Progenitor cell of endocrine pancreas (in vitro differentiated cells): Measurements from ENCODE around the gene EFR3B. TPM values are rescaled to one million over a fixed set of nuclear protein-coding genes. Genes with fewer than 3 reads are reported as not detected.
A peak's percentile ranks its signal among the peaks of the same experiment; 100 is the strongest.

Source experiments
- DNase-seq: peaks from one replicate; pipeline ENCODE4 v3.0.0; 2021; ENCODE audit warnings: low spot score; ENCODE audit not compliant: unreplicated experiment
- H3K27ac Mint-ChIP-seq: 2 replicates; pipeline ENCODE4 v1.8.0; 2021; ENCODE audit warnings: mild to moderate bottlenecking, moderate library complexity, mixed read lengths
- H3K27me3 Mint-ChIP-seq: 2 replicates; pipeline ENCODE4 v1.8.0; 2021; ENCODE audit warnings: mixed read lengths
- H3K36me3 Mint-ChIP-seq: 2 replicates; pipeline ENCODE4 v1.8.0; 2022; ENCODE audit warnings: mixed read lengths; ENCODE audit not compliant: insufficient read depth
- H3K4me1 Mint-ChIP-seq: 2 replicates; pipeline ENCODE4 v1.8.0; 2021; ENCODE audit warnings: low read depth, mixed read lengths
- H3K4me3 Mint-ChIP-seq: 2 replicates; pipeline ENCODE4 v1.8.0; 2021; ENCODE audit warnings: low read depth, mild to moderate bottlenecking, moderate library complexity, mixed read lengths
- H3K9me3 Mint-ChIP-seq: 2 replicates; pipeline ENCODE4 v1.8.0; 2021; ENCODE audit warnings: low read depth, mixed read lengths
- total RNA-seq: library from RNA; stranded (reverse); gene quantifications from 2 replicates; pipeline ENCODE4 v1.2.1, GENCODE V29; 2021
- TF ChIP-seq, protein P1 (sequence below): fragments of 200-600 bp; sonication (generic); IDR thresholded peaks from one replicate; pipeline ENCODE4 v1.5.0; 2021; ENCODE audit warnings: antibody characterized with exemption, mild to moderate bottlenecking; ENCODE audit not compliant: unreplicated experiment

Gene EFR3B
- total RNA-seq, 1 donor from 2014 or later, result 23.3 TPM

GRCh38 chr2:25187729-25188350 is 146.0 kb downstream of the EFR3B start:
- no peak overlapping the region for H3K4me3 Mint-ChIP-seq

GRCh38 chr2:25188405-25188804 is 146.5 kb downstream of the EFR3B start:
- TF ChIP-seq, protein P1, sequence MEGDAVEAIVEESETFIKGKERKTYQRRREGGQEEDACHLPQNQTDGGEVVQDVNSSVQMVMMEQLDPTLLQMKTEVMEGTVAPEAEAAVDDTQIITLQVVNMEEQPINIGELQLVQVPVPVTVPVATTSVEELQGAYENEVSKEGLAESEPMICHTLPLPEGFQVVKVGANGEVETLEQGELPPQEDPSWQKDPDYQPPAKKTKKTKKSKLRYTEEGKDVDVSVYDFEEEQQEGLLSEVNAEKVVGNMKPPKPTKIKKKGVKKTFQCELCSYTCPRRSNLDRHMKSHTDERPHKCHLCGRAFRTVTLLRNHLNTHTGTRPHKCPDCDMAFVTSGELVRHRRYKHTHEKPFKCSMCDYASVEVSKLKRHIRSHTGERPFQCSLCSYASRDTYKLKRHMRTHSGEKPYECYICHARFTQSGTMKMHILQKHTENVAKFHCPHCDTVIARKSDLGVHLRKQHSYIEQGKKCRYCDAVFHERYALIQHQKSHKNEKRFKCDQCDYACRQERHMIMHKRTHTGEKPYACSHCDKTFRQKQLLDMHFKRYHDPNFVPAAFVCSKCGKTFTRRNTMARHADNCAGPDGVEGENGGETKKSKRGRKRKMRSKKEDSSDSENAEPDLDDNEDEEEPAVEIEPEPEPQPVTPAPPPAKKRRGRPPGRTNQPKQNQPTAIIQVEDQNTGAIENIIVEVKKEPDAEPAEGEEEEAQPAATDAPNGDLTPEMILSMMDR, result no peak
- Mint-ChIP-seq H3K27ac (no peak overlapping the region), H3K9me3 (no peaks in the 10 kb centered on the region), H3K4me3 (no peak overlapping the region), H3K27me3 (peaks cover 9% of the 10 kb centered on the region), H3K4me1 (peaks cover 29% of the 10 kb centered on the region), H3K36me3 (no peaks in the 10 kb centered on the region)
- no peak for DNase-seq

More at GRCh38 chr2:25187729-25188350, 146.0 kb downstream of the EFR3B start:
- TF ChIP-seq, protein P1, result no peak
- Mint-ChIP-seq H3K4me1 (peaks cover 29% of the 10 kb centered on the region), H3K36me3 (no peaks in the 10 kb centered on the region), H3K27me3 (peaks cover 9% of the 10 kb centered on the region), H3K9me3 (no peaks in the 10 kb centered on the region), H3K27ac (no peak overlapping the region)
- DNase-seq, result no peak

DNA sequence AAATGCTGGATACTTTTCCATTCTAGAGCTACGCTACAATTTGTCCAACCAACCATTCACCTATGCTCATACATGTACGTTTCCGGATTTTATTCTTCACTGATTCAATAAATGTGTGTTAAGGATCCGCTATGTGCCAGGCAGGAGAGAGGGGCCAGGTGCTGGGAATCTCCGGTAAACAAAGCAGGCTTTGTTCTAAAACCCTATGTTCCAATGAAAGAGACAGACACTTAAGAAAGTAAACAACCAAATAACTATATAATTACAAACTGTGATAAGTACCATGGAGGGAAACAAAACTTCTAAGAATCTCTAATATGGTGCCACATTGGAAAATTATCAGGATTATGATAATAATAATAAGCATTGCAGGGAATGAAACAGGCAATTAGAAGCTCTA is 148.7 kb downstream of the EFR3B start:
- peaks cover 9% of the 10 kb centered on the region for H3K27me3 Mint-ChIP-seq
- H3K4me1 Mint-ChIP-seq, result peaks cover 26% of the 10 kb centered on the region
- TF ChIP-seq, protein P1, result no peak
- no peak overlapping the region for H3K27ac Mint-ChIP-seq
- no peaks in the 10 kb centered on the region for H3K36me3 Mint-ChIP-seq
- H3K9me3 Mint-ChIP-seq, result no peaks in the 10 kb centered on the region
- DNase-seq, result no peak
- no peak overlapping the region for H3K4me3 Mint-ChIP-seq

DNA sequence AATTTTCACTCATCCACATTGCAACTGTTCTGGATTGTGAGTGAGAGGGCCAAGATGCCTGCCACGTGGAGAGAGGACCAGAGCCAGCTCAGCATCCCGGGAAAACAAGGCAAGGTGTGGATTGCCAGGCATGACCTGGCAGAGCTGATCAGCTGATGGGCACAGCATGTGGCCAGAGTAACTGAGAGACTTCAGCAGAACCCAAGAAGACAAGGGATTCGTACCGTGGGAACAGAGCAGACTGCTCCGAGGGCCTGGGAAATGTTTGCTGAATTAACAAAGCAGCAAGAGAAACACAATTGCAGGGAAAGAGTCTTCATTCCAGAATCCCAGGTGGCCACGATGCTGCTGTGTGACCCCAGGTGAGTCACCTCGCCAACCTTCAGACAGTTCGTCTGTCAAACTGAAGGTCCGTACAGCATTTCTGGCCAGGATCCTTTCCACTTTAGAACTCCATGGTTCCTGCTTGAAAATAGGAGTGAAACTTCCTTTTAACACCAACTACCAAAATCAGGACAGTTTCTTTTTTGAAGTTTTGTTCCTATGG is 152.8 kb downstream of the EFR3B start:
- Mint-ChIP-seq H3K4me3 (no peak overlapping the region), H3K9me3 (no peaks in the 10 kb centered on the region), H3K4me1 (peaks cover 31% of the 10 kb centered on the region), H3K27ac (no peak overlapping the region), H3K36me3 (no peaks in the 10 kb centered on the region), H3K27me3 (no peaks in the 10 kb centered on the region)
- TF ChIP-seq, protein P1, result no peak
- DNase-seq, result no peak

GRCh38 chr2:25197336-25198208 is 155.7 kb downstream of the EFR3B start:
- Mint-ChIP-seq H3K4me3 (no peak overlapping the region), H3K4me1 (peaks cover 15% of the 10 kb centered on the region), H3K27me3 (no peaks in the 10 kb centered on the region), H3K27ac (peak overlapping the region; percentile 73), H3K36me3 (no peaks in the 10 kb centered on the region), H3K9me3 (no peaks in the 10 kb centered on the region)
- TF ChIP-seq, protein P1, result no peak
- no peak for DNase-seq
